Epithelial cell of esophagus (primary cell): ENCODE results near the gene PRR33.
"Not testable (repeated sequence)": the region's sequence is repeated elsewhere in the genome, so short reads cannot be mapped to it uniquely, and the experiment has no call there.

Experiments
- DNase-seq: peaks from one replicate; pipeline ENCODE4 v3.0.0; 2010; ENCODE audit warnings: low read depth
- H3K4me3 ChIP-seq: 2 replicates; pipeline ENCODE4 v1.5.1; 2011; ENCODE audit warnings: mild to moderate bottlenecking, low read length, control low read depth
- CTCF ChIP-seq: IDR thresholded peaks from 2 replicates; pipeline ENCODE4 v1.5.1; 2011; ENCODE audit warnings: low read depth, mild to moderate bottlenecking, low read length, control low read depth, inconsistent platforms; ENCODE audit not compliant: insufficient read depth; ENCODE audit errors: missing control alignments

The PRR33 gene

DNA sequence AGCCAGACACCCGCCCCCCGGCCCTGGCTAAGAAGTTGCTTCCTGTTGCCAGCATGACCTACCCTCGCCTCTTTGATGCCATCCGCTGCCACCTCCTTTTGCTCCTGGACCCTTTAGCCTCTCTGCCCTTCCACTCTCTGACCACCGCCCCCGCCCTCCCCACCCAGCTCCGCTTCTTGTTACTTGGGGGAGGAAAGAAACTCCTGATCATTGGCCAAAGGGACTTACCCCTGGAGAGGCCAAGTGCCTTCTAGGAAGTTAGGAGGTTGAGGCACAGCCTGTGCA lies at the start of gene PRR33:
PRR33 (minus strand) TSS at position 65 of the 285 bp plus-strand sequence. CDS start 1,311 bp downstream, outside the sequence.
- DNase-seq: no peak
- no peak within 1 kb of the TSS for H3K4me3 ChIP-seq
- no peak for TF ChIP-seq CTCF

DNA sequence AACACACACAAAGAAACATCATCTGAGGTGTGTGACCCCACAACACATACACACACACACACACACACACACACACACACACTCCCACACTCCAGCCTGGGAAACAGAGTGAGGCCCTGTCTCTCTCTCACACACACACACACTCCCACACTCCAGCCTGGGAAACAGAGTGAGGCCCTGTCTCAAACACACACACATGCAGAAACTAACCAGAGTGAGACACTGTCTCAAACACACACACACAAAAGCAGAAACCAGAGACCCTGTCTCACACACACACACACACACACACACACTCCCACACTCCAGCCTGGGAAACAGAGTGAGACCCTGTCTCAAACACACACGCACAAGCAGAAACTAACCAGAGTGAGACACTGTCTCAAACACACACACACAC lies 48.1 kb upstream of the PRR33 start:
- not testable (repeated sequence) for DNase-seq, H3K4me3 ChIP-seq

DNA sequence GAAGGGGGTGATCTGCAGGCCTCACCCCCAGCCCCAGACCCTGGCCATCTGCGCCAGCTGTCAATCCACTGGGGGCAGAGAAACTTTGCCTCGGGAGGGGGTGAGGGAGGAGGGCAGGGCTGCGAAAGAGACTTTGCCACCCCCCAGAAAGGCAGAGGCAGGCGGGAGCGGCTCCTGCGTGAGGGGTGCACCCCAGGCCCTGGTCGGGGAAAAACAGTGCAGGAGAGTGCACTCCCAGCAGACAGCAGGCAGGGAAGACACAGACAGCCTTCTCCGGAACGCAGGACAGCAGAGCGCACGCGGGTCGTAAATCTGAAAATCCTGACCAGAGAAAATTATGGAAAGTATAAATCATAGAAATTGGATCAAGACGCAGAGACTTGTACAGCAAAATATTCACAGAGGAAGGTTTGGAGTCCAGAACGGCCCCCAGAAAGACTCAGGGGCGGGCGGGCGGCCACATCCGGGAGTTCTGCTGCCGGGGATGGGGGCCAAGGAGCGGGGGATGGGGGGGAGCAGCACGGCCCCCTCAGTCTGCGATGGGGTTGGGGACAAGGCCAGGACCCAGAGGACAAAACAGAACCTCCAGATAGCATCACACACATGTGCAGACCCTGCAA lies 47.4 kb upstream of the PRR33 start:
- no peak for DNase-seq
- no peak for TF ChIP-seq CTCF
- no peak overlapping the region for H3K4me3 ChIP-seq

DNA sequence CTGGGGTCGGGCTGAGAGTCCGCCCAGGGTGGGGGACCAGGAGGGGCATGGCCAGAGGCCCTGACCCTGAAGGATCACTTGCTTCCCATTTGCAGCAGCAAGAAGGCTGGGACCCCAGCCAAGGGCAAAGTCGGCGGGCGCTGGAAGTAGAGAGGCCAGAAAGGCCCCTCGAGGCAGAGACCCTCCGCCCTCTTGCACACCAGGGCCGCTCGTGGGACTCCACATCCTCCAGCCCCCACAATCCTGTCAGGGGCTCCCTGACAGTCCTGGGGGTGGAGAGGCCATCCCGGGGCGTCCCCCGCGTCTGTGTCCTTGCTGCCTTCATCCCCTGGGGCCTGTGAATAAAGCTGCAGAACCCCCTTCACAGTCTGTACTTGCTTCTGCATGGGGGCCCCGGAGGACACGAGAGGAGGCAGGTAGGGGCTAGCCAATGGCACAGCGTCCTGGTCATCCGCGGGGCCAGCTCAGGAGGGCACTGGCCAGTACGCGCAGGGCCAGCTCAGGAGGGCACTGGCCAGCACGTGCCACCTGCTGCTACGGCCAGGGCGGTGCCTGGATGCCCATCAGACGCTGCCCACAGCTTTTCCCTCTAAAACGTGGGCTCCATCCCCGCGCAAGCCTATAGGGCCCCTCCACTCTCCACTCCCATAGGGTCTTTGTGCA lies 46.8 kb upstream of the PRR33 start:
- TF ChIP-seq CTCF: no peak
- no peak for DNase-seq
- H3K4me3 ChIP-seq: no peak overlapping the region

GRCh38 chr11:1937616-1938342 lies 46.1 kb upstream of the PRR33 start:
- no peak overlapping the region for H3K4me3 ChIP-seq
- TF ChIP-seq CTCF: no peak
- DNase-seq: no peak

DNA sequence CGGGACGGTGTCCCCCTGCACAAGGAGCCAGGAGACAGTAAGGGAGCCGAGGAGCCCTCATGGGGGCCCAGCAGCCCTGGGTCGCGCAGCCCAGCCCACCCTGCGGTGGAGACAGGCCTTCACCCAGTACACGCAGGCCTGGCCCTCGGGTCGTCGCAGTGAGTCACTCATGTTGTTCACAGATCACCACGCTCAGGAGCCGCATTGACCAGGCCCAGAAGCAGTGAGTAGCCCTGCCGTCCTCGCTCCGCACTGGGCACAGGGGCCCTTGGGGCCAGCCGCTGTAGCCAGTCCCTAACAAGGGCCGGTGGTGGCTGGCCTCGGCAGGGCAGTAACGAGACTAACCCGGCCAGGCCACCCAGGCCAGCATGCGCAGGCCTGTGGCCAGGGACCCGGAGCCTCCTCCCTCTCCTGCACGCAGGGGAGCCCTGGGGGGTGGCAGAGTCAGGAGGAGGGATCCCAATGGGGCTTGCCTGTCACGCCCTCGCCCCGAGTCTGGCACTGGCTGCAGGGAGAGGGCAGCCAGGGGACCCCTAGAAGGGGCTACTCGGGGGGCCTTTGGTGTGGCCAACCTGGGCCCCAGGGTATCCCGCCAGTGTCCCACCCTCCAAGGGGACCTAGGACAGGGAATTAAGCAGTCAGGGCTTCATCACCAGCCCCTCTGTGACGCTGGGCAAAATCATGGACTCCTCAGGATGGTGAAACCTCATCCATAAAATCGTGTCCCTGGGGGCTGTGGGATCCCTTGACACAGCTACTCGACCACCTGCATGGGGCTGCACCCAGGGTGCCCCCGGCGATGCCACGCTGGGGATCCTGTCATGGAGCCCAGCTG lies 45.3 kb upstream of the PRR33 start:
- no peak overlapping the region for H3K4me3 ChIP-seq
- no peak for TF ChIP-seq CTCF
- no peak for DNase-seq
